Astrocyte of the spinal cord (primary cell): ENCODE results near the gene HTR4.

Source experiments
- DNase-seq: peaks from one replicate; pipeline ENCODE4 v3.0.0; 2011; ENCODE audit warnings: low read depth, low spot score
- H3K4me3 ChIP-seq: 2 replicates; pipeline ENCODE4 v1.5.1; 2011; ENCODE audit warnings: low read depth, mild to moderate bottlenecking, low read length, moderate library complexity
- CTCF ChIP-seq: IDR thresholded peaks from 2 replicates; pipeline ENCODE4 v1.5.1; 2012; ENCODE audit warnings: low read depth, mild to moderate bottlenecking, low read length, inconsistent platforms
- in situ Hi-C: cut with HindIII; loops from 2 replicates; pipeline ENCODE4 v1.10.0; 2017; ENCODE audit warnings: low sequenced_read_pairs

HTR4 gene

GRCh38 chr5:148556835-148557234 lies 97.5 kb downstream of the HTR4 start:
- in situ Hi-C loops: no loop called here
- no peak for TF ChIP-seq CTCF
- no peak overlapping the region for H3K4me3 ChIP-seq
- DNase-seq: no peak

- no peak overlapping the region for H3K4me3 ChIP-seq
- no peak for TF ChIP-seq CTCF
- in situ Hi-C loops: no loop called here
- DNase-seq: no peak
These were observed 99.7 kb downstream of the HTR4 start for GRCh38 chr5:148554621-148555020.

- no peak overlapping the region for H3K4me3 ChIP-seq
- no peak for DNase-seq
- TF ChIP-seq CTCF: no peak
- in situ Hi-C loops: no loop called here
These were observed 110.6 kb downstream of the HTR4 start for GRCh38 chr5:148543727-148544126.

GRCh38 chr5:148542812-148543211 lies 111.5 kb downstream of the HTR4 start:
- in situ Hi-C loops: no loop called here
- DNase-seq: no peak
- H3K4me3 ChIP-seq: no peak overlapping the region
- no peak for TF ChIP-seq CTCF

- no peak for DNase-seq
- no peak for TF ChIP-seq CTCF
- in situ Hi-C loops: no loop called here
- no peak overlapping the region for H3K4me3 ChIP-seq
These were observed 113.1 kb downstream of the HTR4 start for GRCh38 chr5:148541054-148541835.

- DNase-seq: no peak
- in situ Hi-C loops: no loop called here
- H3K4me3 ChIP-seq: no peak overlapping the region
These were observed 113.7 kb downstream of the HTR4 start for GRCh38 chr5:148540647-148541046.

More at GRCh38 chr5:148540647-148541046, 113.7 kb downstream of the HTR4 start:
- no peak for TF ChIP-seq CTCF
